Fibroblast of lung (primary cell): Measurements from ENCODE around the gene MYH15.

Experiments used
- CTCF ChIP-seq, 2 donors: IDR thresholded peaks in 1 of 2; conservative IDR thresholded peaks in 1 of 2; 1 replicate in 1 of 2; 2 replicates in 1 of 2; pipeline ENCODE4 v1.5.1; 2011 to 2012; ENCODE audit warnings: low read length in 2 of 2, control low read depth in 1 of 2, inconsistent platforms in 1 of 2, low read depth in 1 of 2, mild to moderate bottlenecking in 1 of 2
- EZH2 ChIP-seq: IDR thresholded peaks from 2 replicates; pipeline ENCODE4 v1.5.1; 2012; ENCODE audit warnings: low read length, control low read depth, mild to moderate bottlenecking; ENCODE audit errors: missing control alignments

GRCh38 chr3:108433928-108434327, 76.5 kb downstream of the MYH15 start:
- TF ChIP-seq CTCF (conservative IDR thresholded peaks at IDR 0.05 in 1 of 2, IDR thresholded peaks at IDR 0.05 in 1 of 2; ENCODE audit: low read depth in 1 of 2, low read length in 2 of 2) (no peak), EZH2 (no peak)
